ENCODE measurements around the gene SNX11. TPM values are rescaled to one million over a fixed set of nuclear protein-coding genes. Genes with fewer than 3 reads are reported as not detected.

Gene SNX11
- polyA plus RNA-seq, 1 experiment: 27.3 TPM

GRCh38 chr17:48143629-48144028 lies 36.1 kb downstream of the SNX11 start:
- CTCF ChIA-PET: interaction anchor here (0.7 kb wide), 1 partner anchor 513 kb away, joined by 3 read pairs; no protein-coding TSS in a partner anchor
- POLR2A ChIA-PET: no interaction called here

DNA sequence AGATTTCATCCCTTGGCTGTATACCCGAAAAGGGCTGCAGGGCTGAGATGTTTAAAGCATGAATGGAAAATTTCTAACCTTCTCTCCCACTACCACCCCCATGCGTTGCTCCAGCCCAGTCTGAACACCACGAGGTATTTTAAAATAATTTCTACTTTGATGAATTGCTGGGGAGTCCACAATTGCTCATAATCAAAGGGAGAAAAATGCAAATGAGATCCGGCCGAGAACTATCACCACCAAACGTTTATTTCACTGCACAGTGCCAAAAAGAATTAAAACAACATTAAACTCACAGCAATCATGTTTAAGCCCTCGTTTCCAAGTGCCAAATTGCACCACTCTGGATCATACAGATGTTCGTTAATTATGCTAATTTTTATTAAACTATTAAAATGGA lies 36.7 kb downstream of the SNX11 start:
- DNase-seq (ENCODE audit: low read depth): no peak
- CTCF ChIA-PET: no interaction called here
- H3K27me3 ChIP-seq (ENCODE audit: control insufficient read depth, insufficient read depth, low read length): peaks cover 42% of the 10 kb centered on the region
- TF ChIP-seq CTCF (IDR thresholded peaks at IDR 0.05; ENCODE audit: insufficient read depth, low read depth, low read length): no peak
- no peak overlapping the region for H3K4me3 ChIP-seq (ENCODE audit: low read depth, low read length)
- H3K36me3 ChIP-seq (ENCODE audit: control insufficient read depth, insufficient read depth, low read length): no peaks in the 10 kb centered on the region
- POLR2A ChIA-PET: no interaction called here

More at GRCh38 chr17:48143629-48144028, 36.1 kb downstream of the SNX11 start:
- H3K36me3 ChIP-seq (ENCODE audit: control insufficient read depth, insufficient read depth, low read length): no peaks in the 10 kb centered on the region
- TF ChIP-seq CTCF (IDR thresholded peaks at IDR 0.05; ENCODE audit: insufficient read depth, low read depth, low read length): no peak
- no peak overlapping the region for H3K4me3 ChIP-seq (ENCODE audit: low read depth, low read length)
- DNase-seq (ENCODE audit: low read depth): no peak
- H3K27me3 ChIP-seq (ENCODE audit: control insufficient read depth, insufficient read depth, low read length): peaks cover 36% of the 10 kb centered on the region

DNA sequence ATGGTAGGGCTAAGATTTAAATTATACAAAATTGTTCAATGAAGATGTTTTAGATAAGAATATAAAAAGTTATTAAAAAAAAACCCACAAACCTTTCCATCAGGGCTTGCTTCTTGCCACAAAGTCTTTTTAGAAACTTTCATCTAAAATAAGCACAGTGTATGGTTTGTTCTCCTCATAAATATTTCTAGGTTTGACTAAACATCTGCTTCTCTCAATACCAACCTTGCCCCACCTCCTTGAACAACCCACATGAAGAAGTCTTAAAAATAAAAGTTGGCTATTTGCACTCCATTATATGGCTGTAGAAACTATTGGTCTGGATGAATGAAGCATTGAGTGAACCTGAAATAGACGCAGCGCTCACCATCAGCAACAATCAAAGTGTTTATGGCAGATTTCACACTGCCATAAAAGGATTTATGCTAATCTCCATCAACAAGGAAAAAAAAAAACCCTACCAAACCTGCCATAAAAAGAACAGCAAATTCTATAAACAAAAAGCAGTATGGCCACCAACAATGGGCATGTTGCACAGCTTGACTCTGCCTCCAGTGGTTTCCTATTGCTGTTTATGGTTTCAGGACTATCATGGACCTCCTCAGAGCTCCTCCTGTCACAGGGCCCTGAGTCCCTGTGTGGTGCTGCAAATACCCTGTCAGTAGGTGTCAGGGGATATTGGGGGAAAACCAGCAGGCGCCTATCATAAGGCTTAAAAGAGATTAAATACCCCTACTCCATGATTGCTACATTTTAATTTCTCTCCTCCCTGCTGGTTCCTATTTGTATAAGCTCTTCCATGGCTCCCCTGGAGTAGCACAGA lies 37.6 kb downstream of the SNX11 start:
- H3K36me3 ChIP-seq (ENCODE audit: control insufficient read depth, insufficient read depth, low read length): no peaks in the 10 kb centered on the region
- no peak overlapping the region for H3K4me3 ChIP-seq (ENCODE audit: low read depth, low read length)
- ChIA-PET POLR2A (no interaction called here), CTCF (no interaction called here)
- peaks cover 45% of the 10 kb centered on the region for H3K27me3 ChIP-seq (ENCODE audit: control insufficient read depth, insufficient read depth, low read length)
- DNase-seq (ENCODE audit: low read depth): no peak
- no peak for TF ChIP-seq CTCF (IDR thresholded peaks at IDR 0.05; ENCODE audit: insufficient read depth, low read depth, low read length)

- DNase-seq (ENCODE audit: low read depth): no peak
- ChIA-PET CTCF (interaction anchor here (0.7 to 2.5 kb wide), 4 partner anchors 122 to 641 kb away, joined by 3 to 8 read pairs (median 4); no protein-coding TSS in a partner anchor), POLR2A (interaction anchor here (0.5 kb wide), 1 partner anchor 118 kb away, joined by 3 read pairs; no protein-coding TSS in a partner anchor)
- no peak for TF ChIP-seq CTCF (IDR thresholded peaks at IDR 0.05; ENCODE audit: insufficient read depth, low read depth, low read length)
- Histone ChIP-seq H3K4me3 (ENCODE audit: low read depth, low read length) (no peak overlapping the region), H3K27me3 (ENCODE audit: control insufficient read depth, insufficient read depth, low read length) (peaks cover 47% of the 10 kb centered on the region), H3K36me3 (ENCODE audit: control insufficient read depth, insufficient read depth, low read length) (no peaks in the 10 kb centered on the region)
Measured at GRCh38 chr17:48148029-48148770, 40.6 kb downstream of the SNX11 start.

All from BJ (cell line).